ENCODE results near the gene ZNF521.
A peak's percentile ranks its signal among the peaks of the same experiment; 100 is the strongest.

The ZNF521 gene

DNA sequence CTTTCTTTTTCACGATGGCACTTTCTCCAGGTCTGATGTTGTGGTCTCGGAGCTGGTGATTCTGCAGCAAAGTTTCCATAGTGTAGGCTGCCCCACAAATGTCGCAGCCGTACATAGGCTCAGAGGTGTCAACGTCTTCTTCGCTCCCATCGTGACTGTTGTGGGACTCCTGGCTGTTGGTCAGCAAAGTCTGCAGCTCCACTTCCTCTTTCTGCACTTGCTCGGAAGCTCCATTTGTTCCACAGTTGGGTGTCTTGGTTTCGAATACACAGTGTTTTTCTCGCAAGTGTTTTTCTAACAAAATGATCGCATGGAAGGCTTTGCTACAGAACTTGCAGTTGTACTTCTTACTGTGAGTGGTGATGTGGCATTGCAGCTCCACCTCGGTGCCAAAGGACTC is 126.8 kb downstream of the ZNF521 start:
- WGBS (ENCODE audit: extremely low coverage, insufficient coverage, insufficient read length): no CpG with 5 or more reads among the region's 12 CpGs
- H2BK5ac ChIP-seq (ENCODE audit: low read depth, low read length, poor library complexity): no peak overlapping the region
- H2BK12ac ChIP-seq (ENCODE audit: low read length): no peak overlapping the region
- H3K79me1 ChIP-seq (ENCODE audit: low read length): no peaks in the 10 kb centered on the region
- H3K18ac ChIP-seq (ENCODE audit: low read length): no peak overlapping the region
- no peak overlapping the region for H3K4me3 ChIP-seq (ENCODE audit: low read depth, low read length)
- H4K91ac ChIP-seq (ENCODE audit: low read depth, low read length): no peak overlapping the region
- H3K4me2 ChIP-seq (ENCODE audit: low read length): no peak overlapping the region
- H2AK5ac ChIP-seq (ENCODE audit: low read length): no peak overlapping the region
- no peaks in the 10 kb centered on the region for H3K27me3 ChIP-seq (ENCODE audit: insufficient read depth, low read length)
- H2AFZ ChIP-seq (ENCODE audit: insufficient read depth, low read length, poor library complexity): no peak overlapping the region
- peaks cover 2% of the 10 kb centered on the region for H3K9me3 ChIP-seq (ENCODE audit: insufficient read depth, low read depth, low read length)
- no peak overlapping the region for H3K27ac ChIP-seq (ENCODE audit: low read depth, low read length)
- no peak overlapping the region for H3K9ac ChIP-seq (ENCODE audit: low read length)
- H3K79me2 ChIP-seq (ENCODE audit: control insufficient read depth, insufficient read depth, low read length, poor library complexity): no peaks in the 10 kb centered on the region
- H3K4ac ChIP-seq (ENCODE audit: low read depth, low read length): no peak overlapping the region
- no peak overlapping the region for H3K14ac ChIP-seq (ENCODE audit: low read length)
- H3K23ac ChIP-seq (ENCODE audit: low read length): no peak overlapping the region
- no peak for DNase-seq
- H3K4me1 ChIP-seq (ENCODE audit: control insufficient read depth in 1 of 2, insufficient read depth in 2 of 2, low read length in 2 of 2): no peaks in the 10 kb centered on the region
- no peak overlapping the region for H4K8ac ChIP-seq (ENCODE audit: low read depth, low read length)
- no peak overlapping the region for H4K12ac ChIP-seq (ENCODE audit: low read depth, low read length)
- no peak overlapping the region for H2BK120ac ChIP-seq (ENCODE audit: insufficient read depth, low read length, poor library complexity)
- peaks cover 27 to 47% of the 10 kb centered on the region in 2 experiments for H3K36me3 ChIP-seq (ENCODE audit: control insufficient read depth in 1 of 2, insufficient read depth in 2 of 2, low read length in 2 of 2)

DNA sequence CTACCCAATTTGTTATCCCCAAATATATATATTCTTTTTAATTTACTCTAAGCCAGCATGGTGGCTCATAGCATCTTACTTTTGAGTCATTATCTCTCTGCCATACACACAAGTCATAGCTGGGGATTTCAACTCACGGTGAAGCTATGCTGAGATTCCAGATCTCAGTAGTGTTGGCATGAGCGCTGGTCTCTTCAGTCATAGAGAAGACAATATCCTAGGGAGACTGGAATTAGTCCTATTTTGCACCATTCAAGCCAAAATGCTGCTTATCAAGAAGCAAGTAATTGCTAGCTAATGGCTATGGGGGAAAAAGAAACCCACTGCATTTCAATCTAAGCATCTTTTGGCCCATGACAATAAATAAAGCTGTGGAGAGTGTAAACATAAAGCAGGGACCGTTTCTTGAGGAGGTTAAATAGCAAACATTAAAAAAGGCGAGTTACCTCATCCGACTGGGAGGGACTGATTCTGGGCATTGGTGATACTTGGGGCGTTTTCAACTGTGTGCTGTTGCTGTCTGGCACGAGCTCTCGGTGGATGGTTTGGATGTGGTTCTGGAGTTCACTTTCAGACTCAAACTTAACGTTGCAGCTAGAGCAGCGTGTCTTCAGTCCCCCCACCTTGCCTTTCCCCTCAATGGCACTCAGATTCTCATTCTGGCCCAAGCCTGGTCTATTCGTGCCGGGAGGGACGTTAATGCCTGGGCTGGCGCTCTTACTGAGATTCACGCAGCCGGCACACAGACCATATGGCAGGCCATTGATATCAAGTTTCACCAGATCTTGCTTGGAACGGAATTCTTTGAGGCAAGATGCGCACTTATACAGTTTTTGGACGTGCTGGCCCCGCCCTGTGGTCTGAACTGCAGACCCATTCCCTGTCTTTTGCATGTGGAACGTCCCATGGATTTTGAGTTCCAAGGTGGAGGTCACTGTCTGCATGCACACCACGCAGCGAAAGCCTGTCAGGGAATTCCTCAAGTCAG is 127.8 kb downstream of the ZNF521 start:
- Histone ChIP-seq H3K79me2 (ENCODE audit: control insufficient read depth, insufficient read depth, low read length, poor library complexity) (no peaks in the 10 kb centered on the region), H2AK5ac (ENCODE audit: low read length) (no peak overlapping the region), H3K27me3 (ENCODE audit: insufficient read depth, low read length) (no peaks in the 10 kb centered on the region), H2AFZ (ENCODE audit: insufficient read depth, low read length, poor library complexity) (no peak overlapping the region), H2BK12ac (ENCODE audit: low read length) (no peak overlapping the region), H3K9me3 (ENCODE audit: insufficient read depth, low read depth, low read length) (peaks cover 2% of the 10 kb centered on the region), H3K79me1 (ENCODE audit: low read length) (no peaks in the 10 kb centered on the region), H4K91ac (ENCODE audit: low read depth, low read length) (no peak overlapping the region), H4K12ac (ENCODE audit: low read depth, low read length) (no peak overlapping the region), H3K4ac (ENCODE audit: low read depth, low read length) (no peak overlapping the region), H4K8ac (ENCODE audit: low read depth, low read length) (no peak overlapping the region), H3K4me1 (ENCODE audit: control insufficient read depth in 1 of 2, insufficient read depth in 2 of 2, low read length in 2 of 2) (no peaks in the 10 kb centered on the region), H3K36me3 (ENCODE audit: control insufficient read depth in 1 of 2, insufficient read depth in 2 of 2, low read length in 2 of 2) (peaks cover 30 to 54% of the 10 kb centered on the region in 2 experiments), H3K23ac (ENCODE audit: low read length) (no peak overlapping the region), H3K4me2 (ENCODE audit: low read length) (no peak overlapping the region), H3K14ac (ENCODE audit: low read length) (no peak overlapping the region), H2BK5ac (ENCODE audit: low read depth, low read length, poor library complexity) (no peak overlapping the region), H2BK120ac (ENCODE audit: insufficient read depth, low read length, poor library complexity) (no peak overlapping the region), H3K18ac (ENCODE audit: low read length) (no peak overlapping the region), H3K4me3 (ENCODE audit: low read depth, low read length) (no peak overlapping the region), H3K9ac (ENCODE audit: low read length) (no peak overlapping the region), H3K27ac (ENCODE audit: low read depth, low read length) (no peak overlapping the region)
- WGBS (ENCODE audit: extremely low coverage, insufficient coverage, insufficient read length): no CpG with 5 or more reads among the region's 23 CpGs
- DNase-seq: peak in 1 of 2 donors; percentile 16

DNA sequence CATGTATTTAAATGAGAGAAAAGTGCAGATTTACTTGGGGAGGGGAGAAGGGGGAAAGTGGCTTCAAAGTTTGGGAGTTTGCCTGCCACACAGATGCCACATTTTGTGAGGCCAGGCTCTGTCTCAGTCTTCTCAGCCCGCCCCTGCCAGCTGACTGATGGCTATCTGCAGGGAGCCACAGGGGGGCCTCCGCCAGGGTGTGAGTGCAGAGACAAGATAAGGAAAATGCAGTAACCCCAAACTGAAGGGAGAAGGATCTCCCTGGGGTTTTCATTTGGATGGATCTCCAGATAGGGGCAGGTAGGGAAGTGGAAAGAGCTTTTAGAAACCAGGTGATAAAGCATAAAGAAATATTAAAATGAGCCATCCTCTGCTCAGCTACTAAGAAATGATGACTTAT is 128.8 kb downstream of the ZNF521 start:
- WGBS (ENCODE audit: extremely low coverage, insufficient coverage, insufficient read length): no CpG with 5 or more reads among the region's 2 CpGs
- H3K14ac ChIP-seq (ENCODE audit: low read length): no peak overlapping the region
- H2BK12ac ChIP-seq (ENCODE audit: low read length): no peak overlapping the region
- no peak overlapping the region for H3K4ac ChIP-seq (ENCODE audit: low read depth, low read length)
- no peak for DNase-seq
- no peak overlapping the region for H3K27ac ChIP-seq (ENCODE audit: low read depth, low read length)
- no peak overlapping the region for H3K9ac ChIP-seq (ENCODE audit: low read length)
- no peak overlapping the region for H2AFZ ChIP-seq (ENCODE audit: insufficient read depth, low read length, poor library complexity)
- H3K9me3 ChIP-seq (ENCODE audit: insufficient read depth, low read depth, low read length): peaks cover 2% of the 10 kb centered on the region
- H3K36me3 ChIP-seq (ENCODE audit: control insufficient read depth in 1 of 2, insufficient read depth in 2 of 2, low read length in 2 of 2): peaks cover 35 to 60% of the 10 kb centered on the region in 2 experiments
- no peak overlapping the region for H2BK120ac ChIP-seq (ENCODE audit: insufficient read depth, low read length, poor library complexity)
- H3K79me1 ChIP-seq (ENCODE audit: low read length): no peaks in the 10 kb centered on the region
- no peak overlapping the region for H2BK5ac ChIP-seq (ENCODE audit: low read depth, low read length, poor library complexity)
- H3K4me3 ChIP-seq (ENCODE audit: low read depth, low read length): no peak overlapping the region
- no peak overlapping the region for H3K4me2 ChIP-seq (ENCODE audit: low read length)
- no peak overlapping the region for H3K23ac ChIP-seq (ENCODE audit: low read length)
- H3K79me2 ChIP-seq (ENCODE audit: control insufficient read depth, insufficient read depth, low read length, poor library complexity): no peaks in the 10 kb centered on the region
- H3K18ac ChIP-seq (ENCODE audit: low read length): no peak overlapping the region
- no peak overlapping the region for H2AK5ac ChIP-seq (ENCODE audit: low read length)
- no peak overlapping the region for H4K12ac ChIP-seq (ENCODE audit: low read depth, low read length)
- H3K4me1 ChIP-seq (ENCODE audit: control insufficient read depth in 1 of 2, insufficient read depth in 2 of 2, low read length in 2 of 2): no peaks in the 10 kb centered on the region
- no peak overlapping the region for H4K91ac ChIP-seq (ENCODE audit: low read depth, low read length)
- H4K8ac ChIP-seq (ENCODE audit: low read depth, low read length): no peak overlapping the region
- H3K27me3 ChIP-seq (ENCODE audit: insufficient read depth, low read length): no peaks in the 10 kb centered on the region

DNA sequence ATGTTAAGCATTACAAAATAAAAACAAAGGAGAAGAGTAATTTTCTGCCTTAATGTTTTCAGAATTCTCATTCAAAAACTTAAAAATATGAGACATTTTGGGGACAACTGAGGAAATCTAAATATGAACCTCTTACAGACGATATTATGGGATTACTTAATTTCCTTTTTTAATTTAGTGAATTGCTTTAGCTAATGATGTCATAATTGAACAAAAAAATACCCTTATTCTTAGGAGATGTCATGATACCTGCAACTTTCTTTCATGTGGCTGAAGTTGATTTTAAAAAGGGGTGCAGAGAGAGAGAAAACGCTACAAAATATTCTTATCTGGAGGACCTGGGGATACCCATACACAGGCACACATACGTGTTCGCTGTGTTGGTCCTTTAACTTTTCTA is 129.3 kb downstream of the ZNF521 start:
- H2AK5ac ChIP-seq (ENCODE audit: low read length): no peak overlapping the region
- H2BK5ac ChIP-seq (ENCODE audit: low read depth, low read length, poor library complexity): no peak overlapping the region
- no peak overlapping the region for H3K18ac ChIP-seq (ENCODE audit: low read length)
- H4K91ac ChIP-seq (ENCODE audit: low read depth, low read length): no peak overlapping the region
- WGBS (ENCODE audit: extremely low coverage, insufficient coverage, insufficient read length): no CpG with 5 or more reads among the region's 4 CpGs
- no peaks in the 10 kb centered on the region for H3K4me1 ChIP-seq (ENCODE audit: control insufficient read depth in 1 of 2, insufficient read depth in 2 of 2, low read length in 2 of 2)
- no peak overlapping the region for H3K23ac ChIP-seq (ENCODE audit: low read length)
- no peak overlapping the region for H2BK120ac ChIP-seq (ENCODE audit: insufficient read depth, low read length, poor library complexity)
- H3K9ac ChIP-seq (ENCODE audit: low read length): no peak overlapping the region
- H3K27me3 ChIP-seq (ENCODE audit: insufficient read depth, low read length): no peaks in the 10 kb centered on the region
- peaks cover 2% of the 10 kb centered on the region for H3K9me3 ChIP-seq (ENCODE audit: insufficient read depth, low read depth, low read length)
- H3K36me3 ChIP-seq (ENCODE audit: control insufficient read depth in 1 of 2, insufficient read depth in 2 of 2, low read length in 2 of 2): peaks cover 35 to 64% of the 10 kb centered on the region in 2 experiments
- no peak overlapping the region for H3K27ac ChIP-seq (ENCODE audit: low read depth, low read length)
- no peak overlapping the region for H3K4me2 ChIP-seq (ENCODE audit: low read length)
- H3K79me1 ChIP-seq (ENCODE audit: low read length): no peaks in the 10 kb centered on the region
- no peak for DNase-seq
- H3K4me3 ChIP-seq (ENCODE audit: low read depth, low read length): no peak overlapping the region
- H3K4ac ChIP-seq (ENCODE audit: low read depth, low read length): no peak overlapping the region
- no peak overlapping the region for H2AFZ ChIP-seq (ENCODE audit: insufficient read depth, low read length, poor library complexity)
- H3K14ac ChIP-seq (ENCODE audit: low read length): no peak overlapping the region
- no peaks in the 10 kb centered on the region for H3K79me2 ChIP-seq (ENCODE audit: control insufficient read depth, insufficient read depth, low read length, poor library complexity)
- H4K8ac ChIP-seq (ENCODE audit: low read depth, low read length): no peak overlapping the region
- no peak overlapping the region for H2BK12ac ChIP-seq (ENCODE audit: low read length)
- no peak overlapping the region for H4K12ac ChIP-seq (ENCODE audit: low read depth, low read length)
